Measurements from ENCODE around the gene GRID1.

Gene GRID1

DNA sequence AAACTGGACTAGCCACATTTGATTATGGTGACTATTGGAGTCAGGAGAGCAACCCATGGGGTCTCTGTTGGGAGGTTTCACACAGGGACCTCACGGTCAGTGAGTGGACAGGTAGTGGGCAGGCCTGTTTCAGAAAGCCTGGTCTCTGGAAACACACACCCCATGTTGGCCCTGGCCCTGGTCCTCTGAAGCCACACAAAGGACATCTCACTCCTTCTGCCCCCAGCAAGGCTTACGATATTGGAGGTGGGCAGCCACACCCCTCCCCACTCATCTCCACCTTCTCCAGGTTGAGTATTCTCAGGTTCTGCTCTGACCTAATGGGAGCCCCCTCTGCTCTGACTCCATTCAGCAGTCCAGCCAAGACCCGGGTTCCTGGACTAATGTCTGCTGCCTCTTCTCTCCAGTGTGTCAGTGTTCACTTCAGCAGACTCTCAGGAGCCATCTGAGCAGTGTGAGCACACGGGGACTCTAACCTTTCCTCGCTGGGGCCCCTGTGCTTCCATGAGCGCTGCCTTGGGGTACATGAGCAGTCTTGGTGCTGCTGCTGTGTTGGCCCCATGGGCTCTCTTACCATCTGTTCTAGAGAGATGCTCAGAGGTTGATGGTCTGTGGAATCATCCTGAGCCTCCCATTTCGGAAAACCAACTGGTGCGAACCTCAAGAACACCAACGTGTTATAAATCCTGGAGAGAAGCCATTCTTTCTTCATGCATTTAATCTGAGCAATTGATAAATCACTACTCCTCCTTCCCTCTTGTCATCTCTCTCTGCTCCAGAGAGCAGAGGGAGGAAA, 748.6 kb downstream of the GRID1 start:
- in situ Hi-C loops (cut with MboI; ENCODE audit: low sequenced_read_pairs), result no loop called here
- H3K36me3 ChIP-seq (replicated peaks), result no peaks in the 10 kb centered on the region
- no peaks in the 10 kb centered on the region for H3K4me1 ChIP-seq
- no peaks in the 10 kb centered on the region for H3K27me3 ChIP-seq (ENCODE audit: low read depth)
- H3K9me3 ChIP-seq, result no peaks in the 10 kb centered on the region
- H3K4me3 ChIP-seq, result no peak overlapping the region
- no peak for DNase-seq (ENCODE audit: low spot score in 2 of 2)

DNA sequence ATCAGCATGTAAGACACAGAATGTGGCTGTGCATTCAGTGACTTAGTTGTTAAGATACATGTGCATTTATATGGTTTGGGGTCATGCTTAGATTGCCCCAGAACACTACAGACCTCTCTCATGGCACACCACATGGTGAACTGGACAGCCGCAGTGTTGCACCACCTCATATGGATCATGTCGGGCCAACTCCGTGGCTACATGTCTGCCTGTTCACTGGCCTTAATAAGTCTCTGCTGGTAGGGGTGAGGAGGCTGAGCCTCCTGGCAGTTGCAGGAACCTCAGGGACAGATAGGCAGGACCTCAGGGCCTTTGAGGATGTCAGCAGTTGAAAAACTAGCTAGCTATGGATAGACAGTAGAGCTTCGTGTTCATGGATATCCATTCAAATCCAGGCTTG, 751.0 kb downstream of the GRID1 start:
- in situ Hi-C loops (cut with MboI; ENCODE audit: low sequenced_read_pairs), result no loop called here
- Histone ChIP-seq H3K27me3 (ENCODE audit: low read depth) (no peaks in the 10 kb centered on the region), H3K4me1 (no peaks in the 10 kb centered on the region), H3K4me3 (no peak overlapping the region), H3K9me3 (no peaks in the 10 kb centered on the region), H3K36me3 (replicated peaks) (no peaks in the 10 kb centered on the region)
- DNase-seq (ENCODE audit: low spot score in 2 of 2), result no peak

DNA sequence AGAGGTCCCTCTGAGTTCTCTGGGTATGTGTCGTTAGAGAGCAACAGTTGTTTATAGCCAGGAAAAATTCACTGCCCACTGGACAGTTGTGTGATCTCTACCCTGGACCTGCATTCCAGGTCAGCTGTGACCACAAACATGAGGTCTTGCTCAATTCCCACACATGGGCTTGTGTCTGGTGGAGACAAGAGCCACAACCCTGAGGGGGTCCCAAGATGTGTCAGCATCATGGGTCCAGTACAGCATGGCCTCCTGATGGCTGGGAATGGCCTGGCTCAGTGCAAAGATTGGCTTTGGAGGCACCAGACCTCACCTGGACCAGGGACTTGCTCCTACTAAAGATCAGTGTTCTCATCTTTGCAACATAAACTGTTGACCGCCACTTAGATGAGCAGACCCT, 751.6 kb downstream of the GRID1 start:
- H3K27me3 ChIP-seq (ENCODE audit: low read depth), result no peaks in the 10 kb centered on the region
- no peaks in the 10 kb centered on the region for H3K4me1 ChIP-seq
- no peak for DNase-seq (ENCODE audit: low spot score in 2 of 2)
- no peak overlapping the region for H3K4me3 ChIP-seq
- no peaks in the 10 kb centered on the region for H3K9me3 ChIP-seq
- in situ Hi-C loops (cut with MboI; ENCODE audit: low sequenced_read_pairs), result no loop called here
- H3K36me3 ChIP-seq (replicated peaks), result no peaks in the 10 kb centered on the region

DNA sequence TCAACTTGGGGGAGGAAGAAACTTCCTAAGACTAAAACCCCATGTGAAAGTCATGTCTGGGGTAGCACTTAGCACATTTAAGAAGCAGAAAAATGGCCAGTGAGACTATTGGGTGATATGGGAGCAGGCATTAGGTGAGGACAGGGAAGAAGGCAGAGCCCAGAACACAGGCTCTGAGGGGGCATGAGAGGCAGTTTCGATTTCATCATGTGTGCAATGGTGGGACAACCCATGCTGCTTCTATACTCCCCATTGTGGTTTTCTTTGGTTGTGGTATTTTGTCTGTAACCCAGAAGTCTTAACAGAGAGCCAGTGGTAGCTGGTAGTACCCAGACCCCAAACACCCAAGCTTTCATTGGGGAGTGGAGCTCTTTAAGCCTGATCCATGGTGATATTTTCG, 752.0 kb downstream of the GRID1 start:
- H3K36me3 ChIP-seq (replicated peaks), result no peaks in the 10 kb centered on the region
- H3K4me3 ChIP-seq, result no peak overlapping the region
- in situ Hi-C loops (cut with MboI; ENCODE audit: low sequenced_read_pairs), result no loop called here
- DNase-seq (ENCODE audit: low spot score in 2 of 2), result no peak
- no peaks in the 10 kb centered on the region for H3K9me3 ChIP-seq
- no peaks in the 10 kb centered on the region for H3K4me1 ChIP-seq
- no peaks in the 10 kb centered on the region for H3K27me3 ChIP-seq (ENCODE audit: low read depth)

DNA sequence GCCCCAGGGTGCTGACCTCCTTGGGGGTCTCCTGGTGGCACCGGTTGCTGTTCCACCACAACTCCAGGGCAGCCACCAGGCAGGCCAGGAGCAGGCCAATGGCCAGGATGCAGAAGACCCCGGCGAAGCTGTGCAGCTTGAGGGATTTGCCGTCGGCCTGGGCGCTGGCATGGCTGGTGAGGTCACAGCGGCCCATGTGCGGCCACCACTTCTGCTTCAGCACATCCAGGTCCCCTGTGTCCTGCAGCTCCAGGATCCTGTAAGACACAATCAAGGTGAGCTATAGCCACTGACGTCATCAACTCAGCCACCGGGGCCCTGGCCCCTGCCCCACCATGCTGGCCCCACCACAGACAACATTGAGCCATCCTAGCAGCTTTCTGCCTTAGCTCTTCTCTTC, 753.2 kb downstream of the GRID1 start:
- DNase-seq (ENCODE audit: low spot score in 2 of 2), result no peak
- no peaks in the 10 kb centered on the region for H3K36me3 ChIP-seq (replicated peaks)
- no peaks in the 10 kb centered on the region for H3K4me1 ChIP-seq
- H3K9me3 ChIP-seq, result no peaks in the 10 kb centered on the region
- in situ Hi-C loops (cut with MboI; ENCODE audit: low sequenced_read_pairs), result no loop called here
- no peak overlapping the region for H3K4me3 ChIP-seq
- no peaks in the 10 kb centered on the region for H3K27me3 ChIP-seq (ENCODE audit: low read depth)

DNA sequence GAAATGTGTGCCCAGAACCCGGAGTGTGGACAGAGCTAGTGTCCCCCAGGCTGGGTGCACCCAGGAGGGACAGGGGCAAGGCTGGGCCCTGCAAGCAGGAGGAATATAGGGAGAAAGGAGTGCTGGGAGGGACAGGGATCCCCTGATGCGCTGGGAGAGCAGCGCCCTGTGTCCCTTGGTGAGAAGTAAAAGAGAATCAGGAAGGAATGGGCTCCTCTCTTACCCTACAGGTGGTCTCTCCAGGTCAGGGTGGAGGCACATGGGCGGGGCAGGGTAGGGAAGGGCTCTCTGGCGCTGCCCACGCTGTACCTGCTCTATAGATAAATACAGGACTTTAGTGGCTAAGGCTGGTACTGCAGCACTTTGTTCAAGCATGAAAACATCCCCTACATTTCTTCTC, 753.8 kb downstream of the GRID1 start:
- in situ Hi-C loops (cut with MboI; ENCODE audit: low sequenced_read_pairs), result no loop called here
- H3K9me3 ChIP-seq, result no peaks in the 10 kb centered on the region
- no peaks in the 10 kb centered on the region for H3K36me3 ChIP-seq (replicated peaks)
- peak in 1 of 2 experiments; percentile 9 for DNase-seq (ENCODE audit: low spot score in 2 of 2)
- no peaks in the 10 kb centered on the region for H3K4me1 ChIP-seq
- H3K27me3 ChIP-seq (ENCODE audit: low read depth), result no peaks in the 10 kb centered on the region
- no peak overlapping the region for H3K4me3 ChIP-seq

DNA sequence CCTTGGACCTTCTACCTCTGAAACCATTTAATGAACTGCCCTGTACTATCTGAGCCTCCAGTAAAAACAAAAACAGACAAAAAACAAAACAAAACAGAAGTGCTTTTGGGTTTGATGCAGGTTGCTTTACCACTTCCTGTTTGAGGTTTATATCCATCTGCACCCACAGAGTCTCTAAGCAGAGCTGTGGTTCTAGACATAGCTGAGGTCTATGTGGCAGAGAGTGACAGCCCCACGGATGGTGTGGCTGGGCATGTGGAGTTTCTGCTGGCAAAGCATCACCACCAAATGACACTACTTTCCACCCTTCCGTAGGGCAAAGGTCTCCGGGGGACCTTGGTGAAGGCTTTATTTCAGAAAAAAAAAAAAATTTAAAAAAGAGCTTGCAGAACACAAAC, 754.2 kb downstream of the GRID1 start:
- in situ Hi-C loops (cut with MboI; ENCODE audit: low sequenced_read_pairs), result no loop called here
- Histone ChIP-seq H3K27me3 (ENCODE audit: low read depth) (no peaks in the 10 kb centered on the region), H3K4me1 (no peaks in the 10 kb centered on the region), H3K36me3 (replicated peaks) (no peaks in the 10 kb centered on the region), H3K9me3 (no peaks in the 10 kb centered on the region), H3K4me3 (no peak overlapping the region)
- DNase-seq (ENCODE audit: low spot score in 2 of 2), result no peak

DNA sequence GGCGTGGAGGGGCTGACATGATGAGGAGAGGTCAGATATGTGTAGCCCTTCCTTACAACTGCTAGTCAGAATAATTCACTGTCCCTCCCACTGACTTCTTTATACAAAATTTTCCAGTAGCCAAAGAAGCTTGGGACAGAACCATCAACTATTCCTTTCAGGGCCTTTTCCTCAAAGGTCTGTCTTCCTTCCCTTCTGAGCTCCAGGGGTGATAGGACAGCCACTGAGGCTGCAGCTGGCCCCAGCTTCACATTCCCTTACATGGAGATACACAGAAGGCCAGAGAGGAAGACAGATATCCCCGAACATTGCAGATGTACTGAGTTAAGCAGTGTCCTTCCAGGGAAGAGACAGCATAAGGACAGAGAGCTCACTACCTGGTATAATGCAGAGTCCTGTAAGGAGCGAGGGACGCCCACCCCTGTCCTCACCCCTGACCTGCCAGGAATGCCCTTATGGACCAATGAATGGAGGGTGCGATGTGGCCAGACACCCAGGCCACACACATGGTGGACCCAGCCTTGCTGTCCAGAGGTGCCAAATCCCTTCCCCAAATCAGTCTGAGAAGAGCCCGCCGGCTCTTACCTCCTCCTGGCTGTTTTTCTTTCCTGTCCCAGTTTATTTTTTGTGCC, 754.7 kb downstream of the GRID1 start:
- no peaks in the 10 kb centered on the region for H3K27me3 ChIP-seq (ENCODE audit: low read depth)
- in situ Hi-C loops (cut with MboI; ENCODE audit: low sequenced_read_pairs), result no loop called here
- H3K4me3 ChIP-seq, result no peak overlapping the region
- no peaks in the 10 kb centered on the region for H3K36me3 ChIP-seq (replicated peaks)
- no peaks in the 10 kb centered on the region for H3K9me3 ChIP-seq
- no peaks in the 10 kb centered on the region for H3K4me1 ChIP-seq
- no peak for DNase-seq (ENCODE audit: low spot score in 2 of 2)

DNA sequence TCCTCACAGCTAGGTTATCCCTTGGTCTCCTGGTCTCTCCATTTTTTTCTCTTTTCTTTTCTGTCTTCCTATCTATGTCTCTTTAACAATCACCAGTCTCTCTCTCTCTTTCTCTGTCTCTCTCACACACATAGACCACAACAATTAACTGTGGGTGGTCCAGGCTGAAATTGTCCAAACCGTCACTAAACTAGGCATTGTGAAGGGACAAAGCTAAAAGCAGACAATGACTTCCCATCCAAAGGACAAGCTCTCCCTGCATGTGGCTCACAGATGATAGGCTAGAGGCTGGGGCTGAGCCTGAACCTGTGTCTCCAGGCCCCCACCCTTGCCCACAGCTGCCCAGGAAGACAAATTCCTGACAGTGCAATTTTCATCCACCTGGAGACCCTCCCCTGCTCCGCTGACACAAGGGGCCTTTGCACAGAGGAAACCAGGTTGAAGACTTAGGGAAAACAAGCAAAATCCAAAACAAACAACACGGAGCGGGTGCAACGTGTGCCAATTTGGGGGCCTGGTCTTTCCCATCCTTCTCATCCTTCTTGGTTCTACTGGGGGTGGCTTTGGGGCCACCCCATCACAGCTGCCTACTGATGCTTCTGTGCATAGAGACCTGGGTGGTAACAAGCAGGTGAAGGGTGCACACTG, 755.4 kb downstream of the GRID1 start:
- no peaks in the 10 kb centered on the region for H3K4me1 ChIP-seq
- no peaks in the 10 kb centered on the region for H3K36me3 ChIP-seq (replicated peaks)
- no peak for DNase-seq (ENCODE audit: low spot score in 2 of 2)
- in situ Hi-C loops (cut with MboI; ENCODE audit: low sequenced_read_pairs), result no loop called here
- H3K9me3 ChIP-seq, result no peaks in the 10 kb centered on the region
- no peaks in the 10 kb centered on the region for H3K27me3 ChIP-seq (ENCODE audit: low read depth)
- H3K4me3 ChIP-seq, result no peak overlapping the region

DNA sequence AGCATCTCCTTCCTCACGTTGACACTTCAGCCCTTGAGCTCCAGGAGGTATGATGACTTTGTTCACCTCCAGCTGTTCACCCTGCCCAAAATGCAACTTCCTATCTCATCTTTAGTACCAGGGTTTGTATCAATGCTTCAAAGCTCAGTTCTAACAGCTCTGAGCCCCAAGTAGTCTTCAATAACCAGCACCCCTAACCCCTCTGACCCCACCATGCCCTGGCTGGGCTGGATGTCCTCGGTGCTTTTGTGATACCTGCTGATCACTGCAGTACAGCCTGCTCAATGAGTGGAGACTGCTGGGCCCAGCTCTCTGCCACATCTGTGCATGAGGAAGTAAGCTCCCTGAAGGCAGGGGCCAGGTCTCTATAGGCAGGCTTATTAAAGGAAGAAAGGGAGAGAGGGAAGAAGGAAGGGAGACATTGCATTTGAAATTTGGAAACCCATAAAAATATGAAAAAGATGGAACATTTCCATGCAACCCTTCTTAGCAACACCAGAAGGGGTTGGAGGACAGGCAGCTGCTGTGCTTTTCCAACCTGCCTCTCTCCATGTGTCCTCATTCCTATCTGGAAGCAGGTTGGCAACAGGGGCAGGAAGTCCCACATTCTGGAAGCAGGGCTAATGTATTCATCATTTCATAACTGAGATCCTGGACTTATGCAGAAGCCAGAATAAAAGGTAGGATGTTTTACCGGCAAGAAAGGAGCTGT, 756.1 kb downstream of the GRID1 start:
- Histone ChIP-seq H3K4me1 (no peaks in the 10 kb centered on the region), H3K9me3 (no peaks in the 10 kb centered on the region), H3K36me3 (replicated peaks) (no peaks in the 10 kb centered on the region), H3K27me3 (ENCODE audit: low read depth) (no peaks in the 10 kb centered on the region), H3K4me3 (no peak overlapping the region)
- in situ Hi-C loops (cut with MboI; ENCODE audit: low sequenced_read_pairs), result no loop called here
- DNase-seq (ENCODE audit: low spot score in 2 of 2), result no peak

DNA sequence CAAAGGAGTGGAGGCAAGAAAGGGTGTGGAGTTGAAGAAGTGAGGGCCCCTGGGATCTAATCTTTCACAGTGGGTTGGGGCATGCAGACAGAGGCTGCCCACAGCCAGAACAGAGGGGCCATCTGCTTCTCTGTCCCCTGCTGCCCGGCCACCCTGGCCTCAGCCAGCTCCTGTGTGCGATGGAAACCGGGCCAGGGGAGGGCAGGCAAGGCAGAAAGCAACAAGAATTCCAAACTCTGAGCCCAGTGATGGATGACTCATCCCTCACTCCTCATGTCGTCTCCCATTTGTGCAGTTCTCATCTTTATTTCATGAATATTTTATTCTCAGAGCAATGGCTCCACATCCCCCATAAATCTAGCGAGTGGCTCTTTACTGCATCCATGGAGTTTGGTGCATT, 757.1 kb downstream of the GRID1 start:
- in situ Hi-C loops (cut with MboI; ENCODE audit: low sequenced_read_pairs), result no loop called here
- Histone ChIP-seq H3K27me3 (ENCODE audit: low read depth) (no peaks in the 10 kb centered on the region), H3K36me3 (replicated peaks) (no peaks in the 10 kb centered on the region), H3K9me3 (no peaks in the 10 kb centered on the region), H3K4me3 (no peak overlapping the region), H3K4me1 (no peaks in the 10 kb centered on the region)
- DNase-seq (ENCODE audit: low spot score in 2 of 2), result no peak

DNA sequence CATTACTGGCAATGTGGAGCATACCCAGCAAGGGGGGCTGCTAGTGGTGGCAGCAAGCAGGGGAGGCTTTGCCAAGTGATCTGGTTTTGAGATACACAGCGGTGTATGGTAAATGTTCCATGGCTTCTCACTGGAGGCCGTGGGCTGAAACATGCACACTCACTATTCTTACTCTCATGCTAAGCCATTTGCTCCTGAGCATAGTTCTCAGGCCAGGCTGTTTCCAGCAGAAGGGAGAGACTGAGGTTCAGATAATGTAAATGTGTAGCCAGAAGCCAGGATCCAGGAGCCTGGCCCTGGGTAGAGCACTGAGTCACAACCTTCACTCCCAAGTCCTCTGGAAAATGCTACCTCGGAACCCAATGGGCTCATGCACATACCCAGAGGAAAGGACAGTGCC, 757.9 kb downstream of the GRID1 start:
- H3K9me3 ChIP-seq, result no peaks in the 10 kb centered on the region
- no peak for DNase-seq (ENCODE audit: low spot score in 2 of 2)
- in situ Hi-C loops (cut with MboI; ENCODE audit: low sequenced_read_pairs), result no loop called here

DNA sequence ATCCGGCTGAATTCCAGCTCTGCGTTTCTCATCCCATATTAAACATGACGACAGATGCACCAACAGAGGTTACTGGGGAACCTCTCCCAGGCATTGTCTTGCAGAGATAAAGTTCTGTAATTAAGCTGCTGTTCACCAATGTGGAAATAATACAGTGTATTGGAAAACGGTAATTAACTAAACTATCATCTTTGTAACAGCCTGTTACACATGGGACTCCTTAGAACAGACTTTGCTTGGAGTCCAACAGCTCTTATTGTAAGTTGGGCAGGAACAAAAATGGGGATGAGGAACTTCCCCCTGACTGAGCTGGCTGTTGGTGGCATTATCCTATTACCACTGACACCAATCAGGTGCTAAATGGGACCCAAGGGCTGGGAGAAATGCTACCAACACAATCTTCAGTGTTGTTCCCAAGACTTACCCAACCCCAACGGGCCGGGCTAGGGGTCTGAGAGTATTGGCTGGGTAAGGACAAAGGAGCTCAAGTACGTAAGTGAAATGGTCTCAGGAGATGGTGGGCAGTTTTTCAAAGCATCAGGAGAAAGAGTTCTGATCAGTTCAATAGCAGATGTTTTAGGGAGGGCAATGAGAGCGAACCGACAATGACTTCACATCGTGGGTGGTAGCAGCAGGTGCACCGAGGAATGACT, 759.4 kb downstream of the GRID1 start:
- Histone ChIP-seq H3K4me1 (no peaks in the 10 kb centered on the region), H3K27me3 (ENCODE audit: low read depth) (no peaks in the 10 kb centered on the region), H3K4me3 (no peak overlapping the region), H3K9me3 (no peaks in the 10 kb centered on the region), H3K36me3 (replicated peaks) (no peaks in the 10 kb centered on the region)
- no peak for DNase-seq (ENCODE audit: low spot score in 2 of 2)
- in situ Hi-C loops (cut with MboI; ENCODE audit: low sequenced_read_pairs), result no loop called here

More for the DNA sequence above, 757.9 kb downstream of the GRID1 start:
- H3K4me1 ChIP-seq, result no peaks in the 10 kb centered on the region
- H3K4me3 ChIP-seq, result no peak overlapping the region
- no peaks in the 10 kb centered on the region for H3K27me3 ChIP-seq (ENCODE audit: low read depth)
- H3K36me3 ChIP-seq (replicated peaks), result no peaks in the 10 kb centered on the region
